ENCODE data around the gene FCHSD2. TPM values are rescaled to one million over a fixed set of nuclear protein-coding genes. Genes with fewer than 3 reads are reported as not detected.

Gene FCHSD2
- total RNA-seq, 2 donors from 2014 or later: 14.0 to 17.6 TPM

- no peak for DNase-seq
- no peak for TF ChIP-seq CTCF (conservative IDR thresholded peaks at IDR 0.05)
- H3K27ac Mint-ChIP-seq: no peak overlapping the region
Observed at GRCh38 chr11:73091521-73092305, 50.4 kb downstream of the FCHSD2 start.

GRCh38 chr11:73087730-73088129, 54.4 kb downstream of the FCHSD2 start:
- Histone ChIP-seq H3K36me3 (ENCODE audit: control insufficient read depth, insufficient read depth, low read length) (no peaks in the 10 kb centered on the region), H3K27me3 (ENCODE audit: control insufficient read depth, insufficient read depth, low read length, poor library complexity, severe bottlenecking) (no peaks in the 10 kb centered on the region), H3K9ac (ENCODE audit: extremely low read depth, low read length, poor library complexity, severe bottlenecking) (no peak overlapping the region), H3K9me3 (ENCODE audit: control insufficient read depth, low read length) (no peaks in the 10 kb centered on the region), H3K4me1 (ENCODE audit: control insufficient read depth, insufficient read depth, low read length) (no peaks in the 10 kb centered on the region), H3K27ac (ENCODE audit: low read depth, low read length) (no peak overlapping the region), H3K4me3 (ENCODE audit: low read length) (no peak overlapping the region)
- Mint-ChIP-seq H3K4me1 (peaks cover 2% of the 10 kb centered on the region), H3K9me3 (no peaks in the 10 kb centered on the region), H3K27me3 (ENCODE audit: insufficient read depth) (no peaks in the 10 kb centered on the region), H3K4me3 (no peak overlapping the region), H3K36me3 (ENCODE audit: low read depth) (no peaks in the 10 kb centered on the region), H3K27ac (no peak overlapping the region)
- 75 to 97% methylated on average over 1 of the region's 1 CpG for WGBS, 2 experiments (ENCODE audit: insufficient coverage in 1 of 2, insufficient read length in 1 of 2)
- DNase-seq: no peak
- no peak for TF ChIP-seq CTCF (conservative IDR thresholded peaks at IDR 0.05)

More at GRCh38 chr11:73091521-73092305, 50.4 kb downstream of the FCHSD2 start:
- H3K36me3 ChIP-seq (ENCODE audit: control insufficient read depth, insufficient read depth, low read length): no peaks in the 10 kb centered on the region
- H3K27ac ChIP-seq (ENCODE audit: low read depth, low read length): no peak overlapping the region
- H3K9me3 Mint-ChIP-seq: no peaks in the 10 kb centered on the region
- H3K27me3 Mint-ChIP-seq (ENCODE audit: insufficient read depth): no peaks in the 10 kb centered on the region
- no peaks in the 10 kb centered on the region for H3K4me1 ChIP-seq (ENCODE audit: control insufficient read depth, insufficient read depth, low read length)
- no peaks in the 10 kb centered on the region for H3K9me3 ChIP-seq (ENCODE audit: control insufficient read depth, low read length)
- WGBS, 2 experiments (ENCODE audit: insufficient coverage in 1 of 2, insufficient read length in 1 of 2): 94% methylated on average over 4 to 8 of the region's 9 CpGs
- no peaks in the 10 kb centered on the region for H3K4me1 Mint-ChIP-seq
- H3K27me3 ChIP-seq (ENCODE audit: control insufficient read depth, insufficient read depth, low read length, poor library complexity, severe bottlenecking): no peaks in the 10 kb centered on the region
- no peak overlapping the region for H3K4me3 ChIP-seq (ENCODE audit: low read length)
- no peaks in the 10 kb centered on the region for H3K36me3 Mint-ChIP-seq (ENCODE audit: low read depth)
- H3K9ac ChIP-seq (ENCODE audit: extremely low read depth, low read length, poor library complexity, severe bottlenecking): no peak overlapping the region
- H3K4me3 Mint-ChIP-seq: no peak overlapping the region

- Histone ChIP-seq H3K9me3 (ENCODE audit: control insufficient read depth, low read length) (no peaks in the 10 kb centered on the region), H3K27me3 (ENCODE audit: control insufficient read depth, insufficient read depth, low read length, poor library complexity, severe bottlenecking) (no peaks in the 10 kb centered on the region), H3K4me1 (ENCODE audit: control insufficient read depth, insufficient read depth, low read length) (no peaks in the 10 kb centered on the region), H3K36me3 (ENCODE audit: control insufficient read depth, insufficient read depth, low read length) (no peaks in the 10 kb centered on the region), H3K27ac (ENCODE audit: low read depth, low read length) (no peak overlapping the region), H3K9ac (ENCODE audit: extremely low read depth, low read length, poor library complexity, severe bottlenecking) (no peak overlapping the region), H3K4me3 (ENCODE audit: low read length) (no peak overlapping the region)
- Mint-ChIP-seq H3K36me3 (ENCODE audit: low read depth) (no peaks in the 10 kb centered on the region), H3K27ac (no peak overlapping the region), H3K4me3 (no peak overlapping the region), H3K4me1 (peaks cover 2% of the 10 kb centered on the region), H3K27me3 (ENCODE audit: insufficient read depth) (no peaks in the 10 kb centered on the region), H3K9me3 (no peaks in the 10 kb centered on the region)
- TF ChIP-seq CTCF (conservative IDR thresholded peaks at IDR 0.05): no peak
- DNase-seq: no peak
- WGBS, 2 experiments (ENCODE audit: insufficient coverage in 1 of 2, insufficient read length in 1 of 2): 92 to 95% methylated on average over 4 of the region's 4 CpGs
Observed at GRCh38 chr11:73085189-73085875, 56.8 kb downstream of the FCHSD2 start.
